ENCODE data around the gene NEIL1.

NEIL1 gene

DNA sequence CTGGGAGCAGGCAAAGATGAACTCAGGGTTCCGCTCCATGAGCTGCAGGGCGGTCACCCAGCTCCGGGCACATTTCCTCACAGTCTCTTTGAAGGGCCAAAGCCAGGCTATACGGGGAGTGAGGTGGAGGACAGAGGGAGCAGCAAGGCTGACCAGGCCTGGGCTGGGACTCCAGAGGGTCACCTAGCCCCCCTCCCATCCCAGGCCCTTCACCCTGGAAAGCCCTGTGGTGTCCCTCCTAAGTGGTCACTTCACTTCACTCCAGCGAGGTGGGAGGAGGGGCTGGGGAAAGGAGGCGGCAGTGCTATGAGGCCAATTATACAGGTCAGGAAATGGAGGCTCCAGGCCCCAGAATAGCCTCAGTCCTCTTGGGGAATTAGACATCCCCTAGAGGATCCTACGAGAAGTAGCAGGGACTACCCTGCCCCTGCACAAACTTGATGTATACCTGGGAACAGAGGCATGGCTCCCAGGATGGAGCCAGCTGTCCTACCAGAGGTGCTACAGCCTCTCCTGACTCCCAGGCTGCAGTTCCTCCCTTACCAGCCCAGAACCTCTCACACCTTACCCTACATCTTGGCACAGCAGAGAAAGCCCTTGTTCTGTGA lies 15.9 kb downstream of the NEIL1 start:
- TF ChIP-seq, protein P1, sequence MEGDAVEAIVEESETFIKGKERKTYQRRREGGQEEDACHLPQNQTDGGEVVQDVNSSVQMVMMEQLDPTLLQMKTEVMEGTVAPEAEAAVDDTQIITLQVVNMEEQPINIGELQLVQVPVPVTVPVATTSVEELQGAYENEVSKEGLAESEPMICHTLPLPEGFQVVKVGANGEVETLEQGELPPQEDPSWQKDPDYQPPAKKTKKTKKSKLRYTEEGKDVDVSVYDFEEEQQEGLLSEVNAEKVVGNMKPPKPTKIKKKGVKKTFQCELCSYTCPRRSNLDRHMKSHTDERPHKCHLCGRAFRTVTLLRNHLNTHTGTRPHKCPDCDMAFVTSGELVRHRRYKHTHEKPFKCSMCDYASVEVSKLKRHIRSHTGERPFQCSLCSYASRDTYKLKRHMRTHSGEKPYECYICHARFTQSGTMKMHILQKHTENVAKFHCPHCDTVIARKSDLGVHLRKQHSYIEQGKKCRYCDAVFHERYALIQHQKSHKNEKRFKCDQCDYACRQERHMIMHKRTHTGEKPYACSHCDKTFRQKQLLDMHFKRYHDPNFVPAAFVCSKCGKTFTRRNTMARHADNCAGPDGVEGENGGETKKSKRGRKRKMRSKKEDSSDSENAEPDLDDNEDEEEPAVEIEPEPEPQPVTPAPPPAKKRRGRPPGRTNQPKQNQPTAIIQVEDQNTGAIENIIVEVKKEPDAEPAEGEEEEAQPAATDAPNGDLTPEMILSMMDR (IDR thresholded peaks at IDR 0.05; ENCODE audit: low read length, missing control alignments), result no peak
- H3K4me3 ChIP-seq (replicated peaks; ENCODE audit: low read depth, low read length), result no peak overlapping the region
- no peak for DNase-seq (ENCODE audit: low read depth)

DNA sequence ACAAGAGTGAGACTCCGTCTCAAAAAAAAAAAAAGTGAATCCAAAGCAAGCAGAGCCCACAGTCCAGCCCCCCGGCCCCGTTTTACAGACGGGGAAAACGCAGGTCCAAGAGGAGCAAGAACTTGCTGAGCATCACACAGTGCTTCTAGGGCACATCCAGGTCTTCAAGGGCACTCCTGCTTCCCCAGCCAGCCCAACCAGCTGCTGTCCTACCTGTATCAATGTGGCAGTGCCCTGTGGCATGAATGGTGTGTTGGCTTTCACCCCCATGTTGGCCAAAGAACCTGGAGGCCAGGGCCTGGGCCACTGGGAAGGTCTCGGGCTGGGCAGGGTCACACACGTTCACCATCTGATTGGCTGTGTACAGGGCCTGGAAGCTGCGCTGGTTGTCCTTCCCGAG lies 16.9 kb downstream of the NEIL1 start:
- TF ChIP-seq, protein P1 (IDR thresholded peaks at IDR 0.05; ENCODE audit: low read length, missing control alignments), result no peak
- no peak overlapping the region for H3K4me3 ChIP-seq (replicated peaks; ENCODE audit: low read depth, low read length)
- DNase-seq (ENCODE audit: low read depth), result no peak

DNA sequence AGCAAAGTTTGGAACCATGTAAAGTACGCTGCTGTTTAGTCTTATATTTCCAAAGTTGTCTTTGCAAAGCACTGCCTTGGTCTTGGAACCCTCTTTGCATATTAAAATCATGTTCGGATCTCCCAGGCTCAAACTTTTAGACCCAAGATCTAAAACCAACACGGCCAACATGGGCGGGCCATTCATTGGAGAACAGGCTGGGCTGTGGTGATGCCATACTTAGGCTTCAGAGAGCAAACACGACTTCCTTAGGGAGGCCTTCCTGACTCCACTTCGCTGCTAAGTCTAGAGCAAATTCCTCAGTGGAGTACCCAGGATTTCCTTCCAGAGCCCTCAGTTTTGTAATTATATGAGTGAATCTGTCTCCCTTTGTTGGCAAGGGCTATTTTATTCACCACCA lies 18.0 kb downstream of the NEIL1 start:
- H3K4me3 ChIP-seq (replicated peaks; ENCODE audit: low read depth, low read length), result no peak overlapping the region
- TF ChIP-seq, protein P1 (IDR thresholded peaks at IDR 0.05; ENCODE audit: low read length, missing control alignments), result no peak
- no peak for DNase-seq (ENCODE audit: low read depth)

DNA sequence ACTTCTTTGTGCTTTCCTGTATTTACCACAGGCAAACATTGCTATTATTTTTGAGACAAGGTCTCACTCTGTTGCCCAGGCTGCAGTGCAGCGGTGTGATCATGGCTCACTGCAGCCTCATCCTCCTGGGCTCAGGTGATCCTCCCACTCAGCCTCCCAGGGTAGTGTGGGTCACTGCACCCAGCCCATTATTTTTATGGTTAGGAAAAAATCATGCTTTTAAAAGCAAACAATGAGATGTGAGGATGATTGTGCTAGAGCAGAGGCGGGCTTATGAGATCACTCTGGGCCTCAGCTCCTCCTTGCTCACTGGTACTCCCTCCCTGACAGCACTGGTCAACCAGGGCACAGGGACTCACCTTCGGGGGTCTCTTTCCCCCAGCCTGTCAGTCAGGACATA lies 19.3 kb downstream of the NEIL1 start:
- no peak for DNase-seq (ENCODE audit: low read depth)
- H3K4me3 ChIP-seq (replicated peaks; ENCODE audit: low read depth, low read length), result no peak overlapping the region
- TF ChIP-seq, protein P1 (IDR thresholded peaks at IDR 0.05; ENCODE audit: low read length, missing control alignments), result no peak

DNA sequence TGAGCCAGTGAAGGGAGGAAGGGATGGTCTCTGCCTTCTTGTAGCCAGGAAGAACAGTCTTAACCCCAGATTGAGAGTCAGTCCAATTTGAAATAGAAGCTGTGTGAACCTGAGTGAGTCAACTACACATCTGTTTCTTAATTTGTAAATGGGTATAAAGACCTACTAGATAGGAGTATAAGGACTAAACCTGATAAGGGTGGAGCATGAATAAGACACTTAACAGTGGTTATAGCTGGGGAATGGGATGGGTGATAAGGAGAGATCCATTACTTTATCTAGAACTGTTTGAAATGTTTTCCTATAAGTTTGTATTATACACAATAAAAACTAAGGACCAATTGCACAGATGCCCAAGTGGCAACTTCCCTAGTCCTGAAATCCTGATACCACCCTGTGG lies 20.2 kb downstream of the NEIL1 start:
- DNase-seq (ENCODE audit: low read depth), result no peak
- no peak overlapping the region for H3K4me3 ChIP-seq (replicated peaks; ENCODE audit: low read depth, low read length)
- TF ChIP-seq, protein P1 (IDR thresholded peaks at IDR 0.05; ENCODE audit: low read length, missing control alignments), result no peak

DNA sequence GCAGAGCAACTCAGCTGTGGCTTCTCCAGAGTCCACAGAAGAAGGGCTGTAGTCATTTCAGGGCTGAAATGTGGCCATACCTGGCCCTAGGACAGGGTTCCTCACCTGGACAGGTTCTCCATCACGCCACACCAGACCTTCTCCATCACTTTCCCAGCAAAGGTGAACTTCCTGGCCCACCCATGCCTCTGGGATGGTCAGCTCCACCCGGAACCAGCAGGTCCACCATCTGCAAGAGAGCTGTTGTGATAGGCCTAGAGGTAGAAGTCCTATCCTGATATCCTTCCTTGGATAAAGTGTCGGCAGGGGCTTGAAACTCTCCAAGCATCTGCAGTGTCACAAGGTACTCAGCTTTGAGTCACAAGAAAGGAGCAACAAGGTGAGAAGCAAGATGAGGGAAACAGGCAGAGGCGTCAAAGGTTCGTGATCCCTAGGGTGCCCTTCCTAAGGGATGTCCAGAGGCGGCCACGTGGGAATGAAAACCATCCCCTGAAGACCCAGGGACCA lies 20.6 kb downstream of the NEIL1 start:
- no peak for DNase-seq (ENCODE audit: low read depth)
- TF ChIP-seq, protein P1 (IDR thresholded peaks at IDR 0.05; ENCODE audit: low read length, missing control alignments), result no peak
- peak overlapping the region; percentile 87 for H3K4me3 ChIP-seq (replicated peaks; ENCODE audit: low read depth, low read length)

Measured in fibroblast of pulmonary artery (primary cell).